Hematopoietic multipotent progenitor cell treated with erythropoietin and hydrocortisone succinate and interleukin-3 and kit ligand, for 17 days (in vitro differentiated cells): Measurements from ENCODE around the gene SALL4.
"Not testable (repeated sequence)": the region's sequence is repeated elsewhere in the genome, so short reads cannot be mapped to it uniquely, and the experiment has no call there.

Experiments
- DNase-seq: peaks from one replicate; pipeline ENCODE4 v3.0.0-alpha.2; 2015; ENCODE audit warnings: low spot score

The SALL4 gene

DNA sequence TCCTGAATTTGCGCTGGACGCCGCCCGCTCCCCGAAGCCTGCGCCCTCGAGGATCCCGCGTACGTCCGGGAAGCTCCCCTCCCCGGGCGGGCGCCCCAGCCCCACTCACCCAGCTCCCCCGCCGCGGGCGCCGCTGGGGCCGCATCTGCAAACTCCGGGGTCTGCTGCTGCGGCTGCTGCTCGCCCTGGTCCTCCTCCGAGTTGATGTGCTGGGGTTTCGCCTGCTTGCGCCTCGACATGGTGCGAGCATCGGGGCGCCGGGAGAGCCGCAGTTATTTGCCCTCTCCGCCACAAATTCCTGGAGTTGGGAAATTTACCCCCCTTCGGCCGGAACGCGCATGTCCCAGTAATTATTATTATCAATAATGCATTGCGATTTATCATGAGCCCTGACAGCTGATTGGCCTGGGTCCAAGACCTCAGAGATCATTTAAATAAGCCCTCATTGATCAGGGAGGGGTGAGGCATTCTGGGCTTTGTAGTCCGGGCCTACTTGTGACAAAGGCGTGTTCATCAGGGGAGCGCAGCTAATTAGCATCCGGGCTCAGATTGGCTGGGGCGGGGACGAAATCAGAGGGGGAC is at the start of gene SALL4:
TSS of gene SALL4 (minus strand) at position 352 of the 582 bp plus-strand sequence. CDS start at position 239, 113 bp downstream.
- no peak for DNase-seq

DNA sequence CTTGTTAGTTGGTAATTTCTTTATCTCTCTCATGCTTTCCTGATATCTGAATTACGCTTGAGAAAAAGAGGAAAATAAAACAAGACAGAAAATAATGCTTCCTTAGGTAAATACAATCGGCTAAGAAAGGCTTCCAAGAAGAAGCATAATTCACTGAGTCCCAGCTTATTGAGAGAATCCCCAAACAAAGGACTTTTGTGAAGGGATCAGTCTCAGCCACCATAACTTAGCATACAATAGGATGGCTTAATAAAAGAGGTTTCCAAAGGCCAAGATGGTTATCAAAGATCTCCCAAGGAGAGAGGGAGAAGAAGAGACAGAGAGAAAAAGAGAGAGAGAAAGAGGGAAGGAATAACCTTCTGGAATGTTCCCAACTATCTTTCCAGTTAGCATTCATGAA is 46.0 kb upstream of the SALL4 start:
- DNase-seq: no peak

DNA sequence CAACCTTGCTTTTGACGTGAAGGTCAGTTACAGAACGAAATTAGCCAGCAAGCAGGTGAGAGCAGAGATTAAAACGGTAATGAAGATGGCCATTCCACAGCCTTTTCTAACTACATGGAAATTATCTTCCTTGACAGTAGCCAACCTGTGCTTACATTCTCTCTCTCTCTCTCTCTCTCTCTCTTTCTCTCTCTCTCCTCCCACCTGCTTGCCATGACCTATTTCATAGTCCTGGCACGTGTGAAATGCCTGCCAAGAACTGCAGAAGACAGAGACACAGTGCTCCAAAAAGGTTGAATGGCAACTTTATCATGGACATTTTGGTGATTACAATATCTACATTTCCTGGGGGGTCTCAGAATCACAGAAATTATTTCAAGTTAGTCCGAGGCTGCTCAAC is 38.5 kb upstream of the SALL4 start:
- no peak for DNase-seq

DNA sequence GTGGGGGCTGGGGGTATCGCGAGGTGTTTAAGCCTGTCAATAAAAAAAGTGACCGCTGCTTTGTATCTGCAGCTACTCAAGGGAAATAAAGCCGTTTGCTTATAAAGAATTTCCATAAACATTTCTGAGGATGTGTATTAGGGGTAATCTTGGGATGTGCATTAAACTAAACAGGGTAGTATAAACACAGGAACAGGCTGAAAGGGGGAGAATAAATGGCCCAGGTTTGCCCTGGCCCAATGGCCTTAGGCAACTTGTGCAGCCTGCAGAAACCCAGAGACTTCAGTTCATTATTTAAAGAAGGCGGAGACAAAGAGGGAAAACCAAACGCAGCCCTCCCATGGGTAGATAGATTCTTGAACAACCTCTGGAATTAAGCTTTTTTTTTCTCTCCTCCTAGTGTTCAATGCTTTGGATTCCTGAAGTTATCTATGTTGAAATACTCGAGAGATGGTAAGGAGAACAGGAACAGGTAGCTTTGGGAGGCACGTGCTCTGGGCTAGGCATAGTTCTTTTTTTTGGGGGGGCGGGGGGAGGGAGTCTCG is 35.6 kb upstream of the SALL4 start:
- DNase-seq: no peak

GRCh38 chr20:51837436-51837835 is 35.1 kb upstream of the SALL4 start:
- DNase-seq: no peak

GRCh38 chr20:51833326-51833725 is 31.0 kb upstream of the SALL4 start:
- no peak for DNase-seq

DNA sequence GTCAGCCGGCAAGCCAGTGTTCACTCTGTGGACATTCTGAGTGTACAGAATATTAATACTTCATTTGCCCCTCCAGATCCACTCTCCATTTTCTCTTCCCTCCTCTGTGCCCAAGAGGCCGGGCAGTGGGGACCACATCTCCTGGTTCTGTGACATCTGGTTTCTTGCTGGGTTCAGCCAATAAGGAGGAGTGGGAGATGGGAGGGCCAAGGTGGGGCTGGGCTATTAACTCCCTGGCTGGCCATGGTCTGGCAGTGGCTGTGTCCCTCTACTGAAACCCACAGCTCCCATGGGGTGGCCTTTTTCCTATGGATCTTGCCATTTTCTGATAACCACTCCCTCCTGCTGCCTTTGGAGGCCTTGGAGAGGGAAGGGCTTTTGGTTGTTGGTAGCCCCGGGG is 30.0 kb upstream of the SALL4 start:
- DNase-seq: no peak

DNA sequence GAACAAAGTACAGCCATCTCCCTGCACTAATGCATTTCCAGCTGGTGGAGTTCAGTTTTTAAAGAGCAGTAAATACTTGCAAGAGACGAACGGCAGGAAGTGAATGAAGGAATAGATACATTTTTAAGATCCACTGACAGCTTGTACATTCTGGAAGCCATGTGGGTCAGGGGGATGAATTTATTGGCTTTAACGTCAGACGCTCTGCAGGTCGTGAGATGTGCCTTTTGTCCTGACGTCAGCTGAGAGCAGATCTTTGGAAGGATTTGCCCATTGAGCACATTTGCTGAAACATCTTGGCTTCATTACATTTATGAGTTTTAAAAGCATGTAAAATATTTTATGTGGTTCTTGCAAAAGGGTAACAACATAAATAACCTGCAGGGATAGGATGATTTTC is 29.5 kb upstream of the SALL4 start:
- DNase-seq: no peak

DNA sequence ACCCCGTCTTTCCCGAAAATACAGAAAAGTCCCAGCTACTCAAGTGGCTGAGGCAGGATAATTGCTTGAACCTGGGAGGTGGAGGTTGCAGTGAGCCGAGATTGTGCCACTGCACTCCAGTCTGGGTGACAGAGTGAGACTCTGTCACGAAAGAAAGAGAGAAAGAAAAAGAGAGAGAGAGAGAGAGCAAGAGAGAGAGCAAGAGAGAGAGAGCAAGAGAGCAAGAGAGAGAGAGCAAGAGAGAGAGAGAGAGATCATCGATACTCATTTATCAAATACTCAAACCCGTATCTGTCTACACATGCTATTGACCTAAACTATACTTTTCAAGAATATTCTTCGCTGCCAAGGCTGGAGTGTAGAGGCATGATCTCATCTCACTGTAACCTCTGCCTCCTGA is 28.2 kb upstream of the SALL4 start:
- no peak for DNase-seq

GRCh38 chr20:51828762-51829161 is 26.4 kb upstream of the SALL4 start:
- DNase-seq: no peak

DNA sequence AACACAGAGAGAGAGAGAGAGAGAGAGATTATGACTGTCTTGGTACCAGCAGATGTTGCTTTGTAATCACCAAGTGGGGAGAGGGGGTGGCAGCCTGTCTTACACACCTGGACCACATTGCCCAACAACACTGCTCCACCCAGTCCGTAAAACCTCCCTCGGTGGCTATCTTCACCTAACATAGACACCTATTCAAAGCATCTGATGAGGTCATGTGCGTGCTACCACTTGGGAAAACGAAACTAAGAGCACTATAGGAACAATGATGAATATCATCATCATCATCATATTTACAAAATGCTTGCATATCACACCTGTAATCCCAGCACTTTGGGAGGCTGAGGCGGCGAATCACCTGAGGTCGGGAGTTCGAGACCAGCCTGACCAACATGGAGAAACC is 24.1 kb upstream of the SALL4 start:
- no peak for DNase-seq

DNA sequence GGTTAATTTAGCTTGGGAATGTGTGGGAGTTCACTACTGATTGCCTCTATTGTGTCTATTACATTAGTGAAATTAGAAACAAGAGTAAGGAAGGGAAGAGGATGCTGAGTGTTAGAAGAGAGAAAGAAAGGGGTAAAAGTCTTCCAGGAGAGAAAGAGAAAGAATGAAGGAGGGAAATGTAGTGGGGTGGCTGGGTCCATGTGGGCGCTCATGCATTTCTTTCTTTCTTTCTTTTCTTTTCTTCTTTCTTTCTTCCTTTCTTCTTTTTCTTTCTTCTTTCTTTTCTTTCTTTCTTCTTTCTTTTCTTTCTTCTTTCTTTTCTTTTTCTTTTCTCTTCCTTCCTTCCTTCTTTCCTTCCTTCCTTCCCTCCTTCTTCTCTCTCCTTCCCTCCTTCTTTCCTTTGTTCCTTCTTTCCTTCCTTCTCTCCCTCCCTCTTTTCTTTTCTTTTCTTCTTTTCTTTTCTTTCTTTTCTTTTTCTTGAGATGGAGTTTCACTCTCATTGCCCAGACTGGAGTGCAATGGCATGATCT is 16.2 kb upstream of the SALL4 start:
- no peak for DNase-seq

- DNase-seq: not testable (repeated sequence)
Observed at GRCh38 chr20:51816856-51817255, 14.5 kb upstream of the SALL4 start.

- no peak for DNase-seq
Observed at GRCh38 chr20:51815383-51816076, 13.2 kb upstream of the SALL4 start.

DNA sequence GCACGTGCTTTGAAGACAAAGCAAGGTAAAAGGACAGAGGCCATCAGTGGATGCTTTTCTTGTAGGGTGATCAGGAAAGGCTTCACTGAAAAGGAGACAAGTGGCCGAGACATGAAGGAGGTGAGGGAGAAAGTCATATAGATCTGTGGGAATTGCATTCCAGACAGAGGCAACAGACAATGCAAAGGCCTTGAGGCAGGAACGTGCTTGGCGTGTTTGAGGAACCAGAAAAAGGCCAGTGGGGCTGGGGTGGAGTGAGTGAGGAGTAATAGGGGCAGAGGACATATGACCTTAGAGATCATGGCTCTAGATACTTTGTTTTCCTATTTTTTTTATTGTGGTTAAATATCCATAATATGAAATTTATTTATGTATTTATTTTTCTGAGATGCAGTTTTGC is 10.5 kb upstream of the SALL4 start:
- no peak for DNase-seq

DNA sequence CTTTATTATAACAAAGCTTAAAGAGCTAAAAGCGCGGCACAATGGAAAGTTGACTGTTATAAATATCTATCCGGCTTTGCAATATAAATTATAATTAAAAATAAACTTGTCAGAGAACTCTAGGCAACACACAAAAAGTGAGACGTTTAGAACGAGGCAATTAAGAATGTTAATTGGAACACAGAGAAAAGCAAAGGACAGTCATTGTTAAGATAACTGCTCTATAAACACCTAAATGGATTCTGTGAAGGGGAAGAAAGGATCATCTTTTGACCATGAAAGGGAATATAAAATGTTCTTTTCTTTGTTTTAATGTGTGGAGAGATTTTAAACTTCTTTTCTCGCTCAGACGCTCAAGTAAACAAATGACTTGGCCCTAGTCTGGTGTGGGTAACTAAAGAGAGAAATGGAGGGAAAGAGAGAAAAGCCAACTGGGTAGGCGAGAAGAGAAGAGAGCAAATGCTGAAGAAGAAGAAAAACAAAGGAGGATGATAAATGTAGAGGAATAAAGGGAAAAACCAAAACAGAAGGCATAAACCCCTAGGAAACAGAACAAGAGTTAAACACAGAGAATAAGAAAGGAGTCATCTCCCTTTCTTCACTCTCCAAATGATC is 9.3 kb upstream of the SALL4 start:
- no peak for DNase-seq

DNA sequence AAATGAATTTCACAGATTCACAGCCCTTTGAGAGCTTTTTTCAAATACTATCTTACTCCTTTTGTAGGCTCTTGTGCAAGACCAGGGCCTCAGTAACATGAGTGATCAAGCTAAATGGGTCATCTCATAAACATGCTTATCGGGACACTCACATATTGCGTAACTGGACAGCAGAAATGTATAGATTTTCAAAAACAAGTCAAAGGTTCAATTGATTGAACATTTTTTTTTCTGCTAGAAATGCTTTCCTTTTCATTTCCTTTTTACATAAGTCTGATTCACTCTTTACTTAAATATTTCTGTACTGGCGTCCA is 8.7 kb upstream of the SALL4 start:
- no peak for DNase-seq

- DNase-seq: no peak
Observed at GRCh38 chr20:51810155-51811041, 8.1 kb upstream of the SALL4 start.

DNA sequence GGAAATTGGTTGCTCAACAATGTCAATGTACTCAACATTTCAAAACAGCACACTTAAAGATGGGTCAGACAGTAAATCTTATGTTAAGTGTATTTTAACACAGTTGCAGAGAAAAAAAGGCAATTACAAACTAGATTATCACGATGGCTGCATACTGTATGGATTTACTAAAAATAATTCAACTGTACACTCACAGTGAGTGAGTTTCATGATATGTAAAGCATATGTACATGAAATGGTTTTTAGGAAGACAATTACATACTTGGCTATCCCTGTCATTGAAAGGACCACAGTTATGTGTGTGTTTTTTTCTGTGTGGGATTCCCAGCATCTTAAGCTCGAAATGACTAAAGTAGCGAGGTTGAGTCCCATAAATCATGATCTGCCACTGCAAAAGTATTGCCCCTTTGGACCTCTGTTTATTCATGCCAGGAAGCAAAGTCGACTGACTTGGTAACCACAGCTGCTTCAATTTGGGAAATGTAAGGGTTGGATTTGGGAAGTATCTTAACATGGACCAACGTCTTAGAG is 5.5 kb upstream of the SALL4 start:
- no peak for DNase-seq

DNA sequence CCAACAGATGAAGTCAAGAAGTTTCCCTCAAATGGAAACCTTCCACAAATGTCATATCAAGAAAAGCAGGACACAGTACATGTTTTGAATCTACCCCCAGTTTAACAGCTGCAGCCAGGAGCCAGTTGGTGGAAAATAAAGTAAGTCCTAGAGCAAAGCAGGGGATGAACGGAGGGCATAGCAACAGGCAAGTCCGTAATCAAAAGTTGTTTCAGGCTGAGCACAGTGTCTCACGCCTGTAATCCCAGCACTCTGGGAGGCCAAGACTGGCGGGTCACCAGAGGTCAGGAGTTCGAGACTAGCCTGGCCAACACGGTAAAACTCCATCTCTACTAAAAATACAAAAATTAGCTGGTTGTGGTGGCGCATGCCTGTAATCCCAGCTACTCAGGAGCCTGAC is 2.4 kb upstream of the SALL4 start:
- DNase-seq: no peak

DNA sequence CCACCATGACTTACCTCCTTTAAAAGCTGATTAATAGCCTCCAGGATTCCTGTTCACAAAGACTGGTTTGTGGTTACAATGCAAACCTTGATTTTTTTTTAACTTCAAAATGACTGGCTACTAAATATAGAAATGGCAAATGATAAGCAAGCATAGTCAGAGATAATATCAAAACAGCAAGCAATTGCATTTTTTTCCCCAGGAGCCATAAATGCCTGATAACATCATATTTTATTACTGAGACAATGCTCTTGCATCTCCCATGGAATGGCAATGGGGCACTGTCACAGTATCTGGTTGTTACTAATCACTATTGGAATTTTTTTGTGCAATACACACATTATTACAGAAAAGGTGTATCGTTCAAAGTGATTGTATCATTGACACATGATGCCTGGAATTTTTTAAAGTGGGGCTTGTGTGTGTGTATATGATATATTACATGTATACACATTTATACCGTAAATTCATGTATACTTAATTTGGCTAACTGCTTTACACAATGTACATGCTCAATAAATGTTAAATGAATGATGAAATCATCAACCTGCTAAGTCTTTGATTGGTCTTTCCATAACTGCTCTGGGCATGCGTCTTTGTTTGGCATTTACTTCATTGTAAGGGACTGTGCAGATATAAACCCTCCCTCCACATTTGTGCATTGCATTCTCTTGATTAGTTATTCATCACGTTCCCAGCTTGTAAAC is 980 bp upstream of the SALL4 start:
- no peak for DNase-seq

GRCh38 chr20:51801823-51802123 is 548 bp downstream of the SALL4 start:
- DNase-seq: no peak
